Choroid plexus epithelial cell (primary cell): ENCODE measurements around the gene ARHGEF4.

Experiments used
- DNase-seq: peaks from one replicate; pipeline ENCODE4 v3.0.0-alpha.2; 2010; ENCODE audit warnings: low read depth
- H3K4me3 ChIP-seq: 2 replicates; pipeline ENCODE4 v1.5.1; 2011; ENCODE audit warnings: low read depth, mild to moderate bottlenecking, control low read depth, low read length, moderate library complexity
- TF ChIP-seq, protein P1 (sequence below): conservative IDR thresholded peaks from 2 replicates; pipeline ENCODE4 v1.5.1; 2011; ENCODE audit warnings: low read depth, mild to moderate bottlenecking, control low read depth, inconsistent platforms, low read length, moderate library complexity

Gene ARHGEF4

DNA sequence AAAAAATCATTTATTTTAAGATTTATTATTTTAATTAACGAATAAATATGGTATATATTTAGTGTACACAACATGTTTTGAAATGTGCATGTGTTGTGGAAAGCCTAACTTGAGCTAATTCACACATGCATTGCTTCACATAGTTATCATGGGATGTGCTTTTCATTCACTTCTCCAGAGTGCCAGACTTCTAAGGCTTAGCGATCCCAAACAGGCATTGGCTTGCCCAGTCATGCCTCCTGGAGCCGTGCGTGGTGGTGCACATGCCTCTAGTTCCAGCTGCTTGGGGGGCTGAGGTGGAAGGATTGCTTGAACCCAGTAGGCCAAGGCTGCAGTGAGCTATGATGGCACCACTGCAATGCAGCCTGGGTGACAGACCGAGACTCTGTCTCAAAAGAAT is 40.5 kb downstream of the ARHGEF4 start:
- no peak overlapping the region for H3K4me3 ChIP-seq
- no peak for DNase-seq
- TF ChIP-seq, protein P1, sequence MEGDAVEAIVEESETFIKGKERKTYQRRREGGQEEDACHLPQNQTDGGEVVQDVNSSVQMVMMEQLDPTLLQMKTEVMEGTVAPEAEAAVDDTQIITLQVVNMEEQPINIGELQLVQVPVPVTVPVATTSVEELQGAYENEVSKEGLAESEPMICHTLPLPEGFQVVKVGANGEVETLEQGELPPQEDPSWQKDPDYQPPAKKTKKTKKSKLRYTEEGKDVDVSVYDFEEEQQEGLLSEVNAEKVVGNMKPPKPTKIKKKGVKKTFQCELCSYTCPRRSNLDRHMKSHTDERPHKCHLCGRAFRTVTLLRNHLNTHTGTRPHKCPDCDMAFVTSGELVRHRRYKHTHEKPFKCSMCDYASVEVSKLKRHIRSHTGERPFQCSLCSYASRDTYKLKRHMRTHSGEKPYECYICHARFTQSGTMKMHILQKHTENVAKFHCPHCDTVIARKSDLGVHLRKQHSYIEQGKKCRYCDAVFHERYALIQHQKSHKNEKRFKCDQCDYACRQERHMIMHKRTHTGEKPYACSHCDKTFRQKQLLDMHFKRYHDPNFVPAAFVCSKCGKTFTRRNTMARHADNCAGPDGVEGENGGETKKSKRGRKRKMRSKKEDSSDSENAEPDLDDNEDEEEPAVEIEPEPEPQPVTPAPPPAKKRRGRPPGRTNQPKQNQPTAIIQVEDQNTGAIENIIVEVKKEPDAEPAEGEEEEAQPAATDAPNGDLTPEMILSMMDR, result no peak

DNA sequence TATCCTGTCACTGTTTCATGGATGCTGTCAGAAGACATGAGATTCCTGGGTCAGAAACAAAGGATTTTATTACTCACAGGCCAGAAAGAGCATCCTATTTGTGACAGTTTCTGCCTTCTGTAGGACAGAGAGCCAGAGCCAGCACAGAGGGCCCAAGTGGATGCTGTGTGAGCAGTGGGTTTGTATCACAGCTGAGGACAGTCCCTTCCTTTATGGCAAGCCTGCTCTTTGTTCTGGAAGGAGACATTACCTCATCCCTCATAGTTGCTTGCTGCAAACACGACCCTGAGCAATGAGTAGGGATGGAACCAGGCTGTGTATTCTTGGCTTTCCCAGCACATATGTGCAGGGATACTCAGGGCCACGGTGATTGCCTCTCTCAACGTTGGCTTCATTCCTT is 41.6 kb downstream of the ARHGEF4 start:
- no peak overlapping the region for H3K4me3 ChIP-seq
- TF ChIP-seq, protein P1, result no peak
- DNase-seq, result no peak

DNA sequence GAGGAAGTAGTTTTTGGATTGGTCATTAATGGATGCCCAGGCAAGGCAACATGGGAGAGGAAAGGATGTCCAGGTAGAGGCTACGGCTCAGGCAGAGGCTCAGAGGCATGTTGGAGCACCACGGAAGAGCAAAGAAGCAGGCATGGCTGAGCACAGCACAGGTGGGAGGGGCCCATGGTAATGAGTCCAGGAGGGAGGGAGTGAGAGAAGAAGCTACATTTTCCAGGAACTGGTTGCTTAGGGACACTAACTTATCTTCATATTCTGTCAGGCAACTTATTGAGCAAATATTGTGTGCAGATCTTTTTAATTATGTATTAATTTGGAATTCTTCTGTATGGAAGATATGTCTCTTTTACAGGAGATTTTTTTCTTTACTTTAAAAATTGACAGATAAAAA is 42.2 kb downstream of the ARHGEF4 start:
- DNase-seq, result no peak
- H3K4me3 ChIP-seq, result no peak overlapping the region
- TF ChIP-seq, protein P1, result no peak

DNA sequence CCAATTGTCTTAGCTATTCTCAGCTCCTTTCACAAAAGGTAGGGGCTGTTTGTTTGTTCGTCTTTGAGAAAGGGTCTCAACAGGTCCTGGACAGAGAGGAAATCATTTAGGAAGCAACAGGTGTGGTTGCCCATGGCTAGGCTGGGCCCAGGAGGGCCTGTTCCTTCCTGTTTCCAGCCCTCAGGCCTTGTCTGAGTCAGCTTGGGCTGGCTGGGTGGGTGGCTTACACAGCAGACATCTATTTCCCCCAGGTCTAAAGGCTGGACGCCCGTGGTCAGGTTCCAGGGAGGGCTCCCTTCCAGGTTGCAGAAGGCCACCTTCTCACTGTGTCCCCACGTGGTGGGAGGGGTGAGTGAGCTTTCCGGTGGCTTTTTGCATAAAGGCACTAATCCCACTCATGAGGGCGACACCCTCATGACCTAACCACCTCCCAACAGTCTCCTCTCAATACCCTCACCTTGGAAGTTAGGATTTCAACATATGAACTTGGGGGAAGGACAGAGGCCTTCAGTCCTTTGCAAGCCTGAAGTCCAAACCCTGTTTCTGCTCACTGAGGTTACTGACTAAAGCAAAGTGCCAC is 45.5 kb downstream of the ARHGEF4 start:
- DNase-seq, result no peak
- no peak overlapping the region for H3K4me3 ChIP-seq
- TF ChIP-seq, protein P1, result no peak

DNA sequence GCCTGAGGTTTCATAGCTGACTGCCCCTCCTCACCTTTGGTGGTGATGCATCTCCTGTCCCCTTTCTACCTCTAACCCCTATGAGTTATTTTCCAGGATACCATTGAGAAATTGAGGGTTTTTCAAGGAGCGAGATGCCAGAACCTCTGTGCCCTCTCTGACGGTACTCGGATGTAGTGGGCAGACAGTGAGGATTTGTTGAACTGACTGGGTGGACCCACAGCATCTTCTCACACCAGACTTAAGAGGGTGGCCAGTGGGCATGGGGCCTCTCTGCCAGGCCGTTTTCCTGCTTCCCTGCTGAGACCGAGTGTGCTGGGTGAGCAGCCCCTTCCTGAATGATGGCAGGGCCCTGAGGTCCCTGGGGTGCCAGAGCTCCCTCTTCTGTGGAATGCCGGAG is 46.3 kb downstream of the ARHGEF4 start:
- H3K4me3 ChIP-seq, result no peak overlapping the region
- TF ChIP-seq, protein P1, result no peak
- no peak for DNase-seq

DNA sequence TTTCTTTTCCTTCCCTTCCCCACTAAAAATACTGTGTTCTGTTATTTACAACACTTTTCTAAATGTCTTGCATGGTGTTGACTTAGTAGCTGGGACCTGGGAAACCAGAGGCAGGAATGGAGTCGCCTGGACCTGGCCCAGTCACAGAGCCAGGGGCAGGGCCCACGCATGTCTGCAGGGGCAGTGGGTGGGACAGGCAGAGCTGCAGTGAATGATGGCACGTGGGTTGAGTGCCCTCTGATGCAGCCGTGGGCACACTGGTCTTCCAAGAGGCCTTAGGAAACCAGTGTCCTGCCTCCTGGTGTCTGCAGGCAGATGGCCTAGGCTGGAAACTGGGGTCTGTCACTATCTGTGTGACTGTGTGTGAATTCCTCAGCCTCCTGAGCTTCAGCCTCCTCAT is 46.8 kb downstream of the ARHGEF4 start:
- H3K4me3 ChIP-seq, result no peak overlapping the region
- DNase-seq, result no peak
- TF ChIP-seq, protein P1, result no peak

DNA sequence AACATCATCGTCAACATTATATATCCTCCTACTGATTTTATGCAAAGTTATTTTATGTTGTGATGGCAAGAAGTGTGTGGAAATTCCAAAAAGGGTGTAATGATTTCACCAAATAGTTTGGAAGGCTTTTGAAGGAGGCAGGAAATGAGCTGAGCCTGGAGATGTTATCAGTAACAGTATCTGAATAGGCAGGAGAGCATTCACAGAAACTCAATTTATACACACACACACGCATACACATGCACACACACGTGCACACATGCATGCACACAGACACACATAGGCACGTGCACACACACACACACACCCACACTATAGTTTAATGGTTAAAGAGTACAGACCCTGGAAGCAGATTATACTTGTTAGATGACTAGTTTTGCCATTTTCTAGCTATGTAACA is 47.3 kb downstream of the ARHGEF4 start:
- no peak for DNase-seq
- TF ChIP-seq, protein P1, result no peak
- H3K4me3 ChIP-seq, result no peak overlapping the region
